Measurements from ENCODE around the gene ZNF415.

Gene ZNF415

DNA sequence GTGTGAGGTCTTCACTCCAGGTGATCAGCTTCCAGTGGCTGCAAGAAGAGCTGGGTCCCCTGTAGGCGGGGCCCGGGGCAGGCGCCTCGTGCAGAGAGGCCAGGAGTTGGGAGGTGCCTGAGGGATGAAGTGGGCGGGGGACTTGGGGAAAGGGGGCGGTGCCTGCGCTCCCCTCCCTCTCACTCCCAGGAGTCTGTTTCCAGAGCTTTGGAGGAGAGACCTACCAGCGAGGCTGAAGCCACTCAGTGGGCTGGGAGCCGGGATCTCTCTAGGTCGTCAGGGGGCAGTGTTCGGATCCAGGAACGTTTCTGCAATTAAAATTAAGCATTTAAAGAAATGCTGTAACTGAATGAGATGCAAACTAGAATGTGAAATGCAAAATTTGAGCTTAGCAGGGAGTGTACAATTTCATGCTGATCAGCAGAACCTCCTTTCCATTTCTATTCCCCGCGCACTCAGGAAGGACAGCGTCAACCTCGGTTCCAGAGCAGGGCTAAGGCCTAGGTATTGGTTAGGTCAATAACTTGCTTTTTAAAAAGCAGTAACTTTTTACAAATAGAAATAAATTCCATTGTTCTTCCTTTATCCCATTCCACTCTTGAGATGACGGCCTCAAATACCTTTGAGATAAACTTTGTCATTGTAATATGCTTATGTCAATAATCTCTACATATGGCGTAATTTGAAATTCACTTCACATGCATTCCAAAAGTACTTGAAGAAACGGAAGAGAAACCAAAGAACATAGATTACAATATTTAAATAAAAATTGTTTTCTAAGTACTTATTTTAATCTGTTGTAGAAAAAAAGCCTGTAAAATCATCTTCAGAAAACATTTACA, 41.1 kb downstream of the ZNF415 start:
- ATAC-seq (no peak), DNase-seq (no peak)
- Mint-ChIP-seq H3K27ac (no peak overlapping the region), H3K4me1 (peaks cover 12% of the 10 kb centered on the region), H3K27me3 (no peaks in the 10 kb centered on the region), H3K4me3 (no peak overlapping the region), H3K9me3 (peaks cover 5 to 18% of the 10 kb centered on the region in 2 donors)

DNA sequence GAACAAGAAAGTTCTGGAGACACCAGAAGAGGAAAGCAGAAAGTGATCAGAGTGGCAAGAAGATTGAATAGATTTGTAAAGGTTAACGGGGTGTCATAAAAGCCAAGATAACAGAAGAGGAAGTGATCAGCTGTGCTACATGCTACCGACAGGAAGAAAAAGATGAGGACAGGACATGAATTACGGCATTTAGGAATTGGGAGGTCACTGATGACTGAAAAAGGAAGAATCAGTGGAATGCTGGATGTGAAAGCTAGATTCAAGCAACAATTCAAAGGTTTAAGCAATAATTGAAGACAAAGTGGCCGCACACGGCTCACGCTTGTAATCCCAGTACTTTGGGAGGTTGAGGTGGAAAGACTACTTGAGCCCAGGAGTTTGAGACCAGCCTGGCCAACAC, 44.6 kb downstream of the ZNF415 start:
- DNase-seq (no peak), ATAC-seq (no peak)
- H3K4me3 Mint-ChIP-seq: no peak overlapping the region
- H3K27me3 Mint-ChIP-seq: no peaks in the 10 kb centered on the region
- H3K27ac Mint-ChIP-seq: no peak overlapping the region
- peaks cover 6 to 13% of the 10 kb centered on the region in 2 donors for H3K9me3 Mint-ChIP-seq
- H3K4me1 Mint-ChIP-seq: peaks cover 6% of the 10 kb centered on the region

DNA sequence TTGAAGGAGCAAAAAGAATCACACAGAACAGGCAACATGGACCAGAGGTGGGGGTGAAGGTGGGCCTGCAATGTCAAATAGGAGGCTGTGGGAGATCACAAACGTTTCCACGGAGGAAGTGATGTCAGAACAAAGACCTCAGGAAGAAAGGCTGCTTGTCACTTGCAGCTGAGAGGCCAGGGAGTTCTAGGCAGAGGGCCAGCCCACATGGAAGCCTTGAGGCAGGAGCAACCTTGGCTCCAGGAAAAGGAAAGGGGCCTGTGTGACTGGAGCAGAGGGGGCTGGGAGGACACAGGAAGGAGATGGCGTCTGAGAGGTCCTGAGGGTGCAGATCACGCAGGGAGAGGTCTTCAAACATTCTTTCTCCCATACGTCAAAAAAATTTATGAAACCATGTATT, 45.8 kb downstream of the ZNF415 start:
- no peaks in the 10 kb centered on the region for H3K27me3 Mint-ChIP-seq
- ATAC-seq (no peak), DNase-seq (no peak)
- H3K4me1 Mint-ChIP-seq: peaks cover 6% of the 10 kb centered on the region
- H3K4me3 Mint-ChIP-seq: no peak overlapping the region
- peaks cover 9 to 14% of the 10 kb centered on the region in 2 donors for H3K9me3 Mint-ChIP-seq
- H3K27ac Mint-ChIP-seq: peak overlapping the region in 1 of 2 donors; percentile 95

DNA sequence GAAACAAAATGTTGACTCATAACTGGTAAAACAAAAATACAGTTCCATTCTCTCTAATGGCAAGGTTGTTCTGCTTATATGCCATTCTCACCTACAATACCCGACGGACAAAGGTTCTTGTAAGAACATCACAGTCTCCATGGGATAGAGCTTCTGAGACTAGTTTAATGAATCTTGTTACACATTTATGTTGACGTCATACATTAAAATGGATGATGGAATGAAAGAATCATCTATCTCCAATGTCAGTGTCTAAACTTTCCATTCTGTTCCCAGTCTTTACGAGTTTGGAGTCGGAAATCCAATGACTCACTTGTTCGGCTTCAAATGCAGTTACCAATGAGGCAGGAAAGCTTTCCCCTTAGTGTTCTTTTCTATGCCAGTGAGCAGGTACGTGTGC, 47.2 kb downstream of the ZNF415 start:
- Mint-ChIP-seq H3K4me3 (no peak overlapping the region), H3K9me3 (peaks cover 21% of the 10 kb centered on the region in 2 donors), H3K4me1 (peaks cover 6% of the 10 kb centered on the region), H3K27ac (no peak overlapping the region), H3K27me3 (no peaks in the 10 kb centered on the region)
- ATAC-seq (no peak), DNase-seq (no peak)

DNA sequence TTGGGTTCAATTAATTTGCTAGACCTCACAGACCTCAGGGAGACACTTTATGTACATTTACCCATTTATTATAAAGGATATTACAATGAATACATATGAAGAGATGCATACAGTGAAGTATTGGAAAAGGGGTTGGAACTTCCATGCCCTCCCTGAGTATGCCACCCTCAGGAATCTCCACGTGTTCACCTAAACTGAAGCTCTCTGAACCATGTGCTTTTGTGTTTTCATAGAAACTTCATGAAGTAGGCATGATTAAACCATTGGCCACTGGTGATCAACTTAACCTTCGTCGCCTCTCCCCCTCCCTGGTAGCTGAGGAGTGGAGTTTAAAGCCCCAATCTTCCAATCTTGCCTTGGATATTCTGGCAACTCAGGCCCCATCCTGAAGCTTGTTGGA, 49.8 kb downstream of the ZNF415 start:
- no peaks in the 10 kb centered on the region for H3K27me3 Mint-ChIP-seq
- DNase-seq: no peak
- no peak for ATAC-seq
- H3K27ac Mint-ChIP-seq: peak overlapping the region in 1 of 2 donors; percentile 2
- no peak overlapping the region for H3K4me3 Mint-ChIP-seq
- H3K4me1 Mint-ChIP-seq: peaks cover 6% of the 10 kb centered on the region
- H3K9me3 Mint-ChIP-seq: peaks cover 23 to 32% of the 10 kb centered on the region in 2 donors

DNA sequence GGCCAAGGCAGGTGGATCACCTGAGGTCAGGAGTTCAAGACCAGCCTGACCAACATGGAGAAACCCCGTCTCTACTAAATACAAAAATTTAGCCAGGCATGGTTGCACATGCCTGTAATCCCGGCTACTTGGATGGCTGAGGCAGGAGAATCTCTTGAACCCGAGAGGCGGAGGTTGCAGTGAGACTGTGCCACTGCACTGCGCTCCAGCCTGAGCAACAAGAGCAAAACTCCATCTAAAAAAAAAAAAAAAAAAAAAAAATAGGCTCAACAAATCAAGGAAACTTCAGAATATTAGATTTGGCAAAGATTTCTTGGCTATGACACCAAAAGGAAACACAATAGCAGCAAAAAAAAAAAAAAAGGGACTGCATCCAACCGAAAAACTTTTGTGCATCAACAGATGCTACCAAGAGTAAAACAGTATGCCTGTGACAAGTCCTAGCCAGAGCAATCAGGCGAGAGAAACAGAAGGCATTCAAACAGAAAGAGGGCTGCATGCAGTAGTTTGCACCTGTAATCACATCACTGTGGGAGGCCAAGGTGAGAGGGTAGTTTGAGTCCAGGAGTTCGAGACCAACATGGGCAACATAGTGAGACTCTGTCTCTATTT, 53.3 kb downstream of the ZNF415 start:
- ATAC-seq (no peak), DNase-seq (no peak)
- Mint-ChIP-seq H3K27ac (no peak overlapping the region), H3K4me1 (no peaks in the 10 kb centered on the region), H3K9me3 (peaks cover 35 to 53% of the 10 kb centered on the region in 2 donors), H3K4me3 (no peak overlapping the region), H3K27me3 (no peaks in the 10 kb centered on the region)

DNA sequence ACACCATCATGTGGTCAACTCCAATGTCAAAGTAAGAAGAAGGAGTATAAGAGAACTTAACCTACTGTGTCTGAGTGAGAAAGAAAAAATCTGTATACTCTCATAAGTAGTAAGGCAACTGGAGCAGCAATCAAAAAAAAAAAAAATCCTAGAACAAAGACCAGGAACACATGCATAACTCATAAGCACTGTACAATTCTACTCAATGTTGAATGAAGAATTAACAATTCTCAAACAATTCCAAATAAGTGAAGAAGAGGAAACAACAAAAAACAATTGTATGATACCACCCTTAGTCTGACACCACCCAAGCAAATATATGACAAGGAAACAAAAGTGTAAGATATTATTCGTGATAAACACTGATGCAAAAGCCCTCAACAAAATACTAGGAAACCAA, 54.0 kb downstream of the ZNF415 start:
- DNase-seq (no peak), ATAC-seq (no peak)
- H3K9me3 Mint-ChIP-seq: peaks cover 40 to 54% of the 10 kb centered on the region in 2 donors
- H3K4me1 Mint-ChIP-seq: no peaks in the 10 kb centered on the region
- no peak overlapping the region for H3K27ac Mint-ChIP-seq
- no peaks in the 10 kb centered on the region for H3K27me3 Mint-ChIP-seq
- no peak overlapping the region for H3K4me3 Mint-ChIP-seq

DNA sequence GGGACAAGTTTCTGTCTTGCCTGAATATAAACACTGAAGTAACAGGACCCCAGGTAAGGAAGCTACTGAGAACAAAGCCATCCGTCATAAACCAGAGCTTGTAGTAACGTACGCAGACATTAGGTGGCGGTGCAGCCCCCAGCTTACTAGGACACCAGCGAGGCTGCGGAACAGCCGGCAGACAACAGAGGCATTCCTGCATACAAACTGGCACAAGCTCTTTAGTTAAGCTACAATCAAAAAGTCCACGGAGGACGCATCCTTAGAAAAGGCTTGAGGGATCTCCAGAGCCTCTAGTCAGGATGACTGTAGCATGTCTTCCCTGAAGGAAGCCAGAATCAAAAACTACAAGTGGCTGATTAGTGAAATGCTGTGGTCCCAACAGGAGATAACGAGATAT, 55.7 kb downstream of the ZNF415 start:
- DNase-seq: no peak
- no peak overlapping the region for H3K4me3 Mint-ChIP-seq
- H3K9me3 Mint-ChIP-seq: peaks cover 46 to 59% of the 10 kb centered on the region in 2 donors
- ATAC-seq: no peak
- H3K4me1 Mint-ChIP-seq: no peaks in the 10 kb centered on the region
- no peak overlapping the region for H3K27ac Mint-ChIP-seq
- no peaks in the 10 kb centered on the region for H3K27me3 Mint-ChIP-seq

DNA sequence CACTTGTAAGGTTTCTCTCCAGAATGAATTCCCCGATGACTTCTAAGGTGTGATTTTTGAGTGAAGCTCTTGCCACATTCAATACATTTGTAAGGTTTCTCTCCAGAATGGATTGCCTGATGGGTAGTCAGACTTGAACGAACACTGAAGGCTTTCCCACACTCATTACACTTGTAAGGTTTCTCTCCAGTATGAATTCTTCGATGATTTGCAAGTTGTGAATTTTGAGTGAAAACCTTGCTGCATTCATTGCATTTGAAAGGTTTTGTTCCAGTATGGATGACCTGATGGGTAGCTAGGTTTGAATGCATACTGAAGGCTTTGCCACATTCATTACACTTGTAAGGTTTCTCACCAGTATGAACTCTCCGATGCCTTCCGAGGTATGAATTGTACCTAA, 63.9 kb downstream of the ZNF415 start:
- Mint-ChIP-seq H3K4me3 (no peak overlapping the region), H3K27ac (no peak overlapping the region), H3K4me1 (no peaks in the 10 kb centered on the region), H3K9me3 (peaks cover 50 to 59% of the 10 kb centered on the region in 2 donors), H3K27me3 (no peaks in the 10 kb centered on the region)
- DNase-seq (no peak), ATAC-seq (no peak)

DNA sequence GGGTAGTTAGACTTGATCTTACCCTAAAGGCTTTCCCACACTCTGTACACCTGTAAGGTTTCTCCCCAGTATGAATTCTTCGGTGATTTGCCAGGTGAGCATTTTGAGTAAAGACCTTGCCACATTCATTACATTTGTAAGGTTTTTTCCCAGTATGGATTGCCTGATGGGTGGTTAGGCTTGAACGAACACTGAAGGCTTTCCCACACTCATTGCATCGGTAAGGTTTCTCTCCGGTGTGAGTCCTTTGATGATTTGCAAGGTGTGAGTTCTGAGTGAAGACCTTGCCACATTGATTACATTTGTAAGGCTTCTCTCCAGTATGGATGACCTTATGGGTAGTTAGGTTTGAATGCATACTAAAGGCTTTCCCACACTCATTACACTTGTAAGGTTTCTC, 64.5 kb downstream of the ZNF415 start:
- no peak for ATAC-seq
- no peak for DNase-seq
- Mint-ChIP-seq H3K27ac (no peak overlapping the region), H3K4me1 (no peaks in the 10 kb centered on the region), H3K4me3 (no peak overlapping the region), H3K9me3 (peaks cover 47 to 61% of the 10 kb centered on the region in 2 donors), H3K27me3 (no peaks in the 10 kb centered on the region)

DNA sequence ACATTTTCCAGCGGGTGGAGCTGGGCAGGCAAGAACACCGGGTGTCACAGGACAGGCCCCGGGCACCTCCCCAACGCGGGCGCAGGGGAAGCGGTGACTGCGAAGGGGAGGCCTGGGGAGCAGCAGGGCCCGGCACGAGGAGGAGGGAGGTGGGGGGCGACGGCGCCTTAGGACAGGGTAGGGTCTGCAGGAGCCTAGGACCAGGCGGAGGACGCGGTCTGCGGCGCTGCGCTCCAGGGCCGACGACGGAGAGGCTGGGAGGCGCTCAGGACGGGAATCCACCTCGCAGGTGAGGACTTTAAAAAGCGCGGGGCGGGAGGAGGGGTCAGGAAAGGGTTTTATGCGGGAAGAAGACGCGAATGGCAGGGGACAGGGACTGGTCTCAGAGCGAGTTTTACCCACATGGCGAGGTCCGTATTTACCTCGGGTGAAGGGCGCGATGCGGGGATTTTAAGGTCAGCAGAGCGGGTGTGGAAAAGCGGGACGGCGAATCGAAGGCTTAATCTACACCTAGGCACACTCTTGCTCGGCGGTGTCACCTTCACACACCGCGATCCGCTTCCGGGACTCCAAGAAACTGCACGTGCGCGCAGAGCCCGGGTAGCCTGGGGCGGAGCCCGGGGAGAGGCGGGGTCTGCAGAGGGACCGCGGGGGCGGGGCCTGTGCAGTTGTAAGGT, 74.7 kb downstream of the ZNF415 start:
- Mint-ChIP-seq H3K9me3 (peaks cover 36 to 54% of the 10 kb centered on the region in 2 donors), H3K27me3 (peaks cover 20% of the 10 kb centered on the region), H3K27ac (no peak overlapping the region), H3K4me1 (peaks cover 9% of the 10 kb centered on the region), H3K4me3 (peak overlapping the region in 1 of 2 donors; percentile 42)
- DNase-seq: peak; percentile 17 to 21
- no peak for ATAC-seq

All from stimulated activated naive CD8-positive, alpha-beta T cell treated with anti-CD3 and anti-CD28 coated beads, Interleukin-15, amount 100 ng/mL, for 72 hours (primary cell).